ENCODE measurements around the gene COL1A1.

Gene COL1A1

DNA sequence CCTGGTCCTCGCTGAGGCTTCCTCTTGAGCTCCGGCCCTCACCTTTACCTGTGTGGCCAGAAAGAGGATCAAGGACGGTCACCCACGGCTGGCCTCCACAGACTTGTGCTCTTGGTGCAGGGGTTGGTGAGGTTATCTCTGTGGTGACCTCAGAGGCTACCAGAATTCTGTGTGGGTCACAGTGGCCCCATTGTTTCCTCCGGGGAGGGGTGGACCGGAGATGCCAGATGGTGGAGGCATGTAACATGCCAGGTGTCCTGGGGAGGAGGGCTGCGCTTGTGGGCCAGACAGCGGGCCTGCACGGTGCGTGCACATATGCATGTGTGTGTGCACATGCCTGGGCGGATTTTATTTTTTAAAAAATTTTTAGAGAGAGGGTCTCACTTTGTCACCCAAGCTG is 29.3 kb downstream of the COL1A1 start:
- DNase-seq (ENCODE audit: low read depth) = no peak

DNA sequence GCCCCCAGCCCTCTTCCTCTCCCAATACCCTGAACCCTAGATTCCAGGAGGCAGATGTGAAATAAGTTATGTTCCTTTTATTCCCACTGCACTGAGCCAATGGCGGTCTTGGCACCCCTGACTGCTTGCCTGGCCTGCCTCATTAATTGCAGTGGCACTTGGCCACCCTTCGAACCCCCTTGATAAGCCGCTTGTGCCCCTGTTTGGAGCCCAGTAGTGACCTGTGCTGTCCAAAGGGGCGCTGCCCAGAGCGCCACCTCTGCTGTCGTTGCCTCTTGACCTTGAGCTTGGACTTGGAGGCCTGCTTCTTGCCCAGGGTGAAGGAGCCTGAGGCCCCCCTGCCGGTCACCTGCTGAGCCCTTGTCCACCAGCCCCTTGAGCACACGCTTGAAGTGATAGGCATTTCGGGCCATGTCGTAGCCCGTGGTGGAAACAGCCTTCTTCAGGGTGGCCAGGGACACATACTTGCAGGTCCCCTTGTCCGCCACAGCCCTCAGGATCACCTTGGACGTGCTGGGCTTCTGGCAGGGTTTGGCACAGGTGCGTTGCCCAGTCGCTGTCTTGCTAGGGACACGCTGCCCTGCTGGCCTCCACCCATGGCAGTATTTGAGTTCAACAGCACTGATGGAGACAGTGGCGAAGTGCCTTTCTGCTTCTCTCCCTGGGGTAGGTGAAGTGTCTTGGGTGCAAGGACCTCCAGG is 29.9 kb downstream of the COL1A1 start:
- DNase-seq (ENCODE audit: low read depth) = no peak

GRCh38 chr17:50170662-50171370 is 30.6 kb downstream of the COL1A1 start:
- DNase-seq (ENCODE audit: low read depth) = peak; percentile 42

DNA sequence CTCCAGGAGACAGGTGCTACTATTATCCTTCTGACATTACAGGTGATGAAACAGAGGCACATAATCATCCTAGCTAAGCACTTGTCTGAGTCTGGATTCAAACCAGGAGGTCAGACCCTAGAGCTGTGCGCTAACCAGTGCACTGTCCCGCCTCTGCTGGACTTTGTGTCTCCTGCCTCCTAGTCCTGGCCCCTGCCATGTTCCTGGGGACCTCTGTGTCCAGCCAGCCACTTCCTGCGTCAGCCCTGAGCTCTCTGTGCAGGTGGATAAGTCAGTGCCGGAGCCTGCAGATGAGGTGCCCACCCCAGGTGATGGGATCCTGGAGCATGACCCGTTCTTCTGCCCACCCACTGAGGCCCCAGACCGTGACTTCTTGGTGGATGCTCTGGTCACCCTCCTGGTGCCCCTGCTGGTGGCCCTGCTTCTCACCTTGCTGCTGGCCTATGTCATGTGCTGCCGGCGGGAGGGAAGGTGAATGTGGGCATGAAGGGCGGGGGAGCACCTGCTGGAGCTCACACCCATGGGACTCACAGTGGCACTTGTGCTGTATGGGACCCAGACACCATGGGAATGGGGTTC is 31.5 kb downstream of the COL1A1 start:
- no peak for DNase-seq (ENCODE audit: low read depth)

GRCh38 chr17:50169121-50169764 is 32.2 kb downstream of the COL1A1 start:
- DNase-seq (ENCODE audit: low read depth) = peak; percentile 87

DNA sequence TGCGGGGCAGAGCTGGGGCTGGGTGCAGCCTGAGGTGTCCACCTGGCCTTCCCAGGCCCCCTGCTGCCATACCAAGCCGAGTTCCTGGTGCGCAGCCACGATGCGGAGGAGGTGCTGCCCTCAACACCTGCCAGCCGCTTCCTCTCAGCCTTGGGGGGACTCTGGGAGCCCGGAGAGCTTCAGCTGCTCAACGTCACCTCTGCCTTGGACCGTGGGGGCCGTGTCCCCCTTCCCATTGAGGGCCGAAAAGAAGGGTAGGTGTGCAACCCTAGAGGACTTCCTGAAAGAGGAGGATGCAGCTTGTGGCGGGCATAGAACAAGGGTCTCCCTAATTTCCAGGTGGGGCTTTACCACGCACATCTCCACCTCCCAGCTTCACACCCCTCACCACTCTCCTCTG is 33.1 kb downstream of the COL1A1 start:
- DNase-seq (ENCODE audit: low read depth) = no peak

DNA sequence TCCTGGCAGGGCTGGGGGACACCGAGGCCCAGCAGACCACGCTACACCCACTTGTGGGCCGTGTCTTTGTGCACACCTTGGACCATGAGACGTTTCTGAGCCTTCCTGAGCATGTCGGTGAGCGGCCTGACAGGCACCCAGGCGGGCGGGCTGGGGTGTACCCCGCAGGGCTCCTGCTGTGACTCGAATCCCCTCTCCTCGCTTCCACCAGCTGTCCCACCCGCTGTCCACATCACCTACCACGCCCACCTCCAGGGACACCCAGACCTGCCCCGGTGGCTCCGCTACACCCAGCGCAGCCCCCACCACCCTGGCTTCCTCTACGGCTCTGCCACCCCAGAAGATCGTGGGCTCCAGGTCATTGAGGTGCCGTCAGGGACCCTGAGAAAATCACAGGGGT is 34.1 kb downstream of the COL1A1 start:
- DNase-seq (ENCODE audit: low read depth) = no peak

- DNase-seq (ENCODE audit: low read depth) = no peak
These were observed 34.8 kb downstream of the COL1A1 start for GRCh38 chr17:50166518-50167181.

DNA sequence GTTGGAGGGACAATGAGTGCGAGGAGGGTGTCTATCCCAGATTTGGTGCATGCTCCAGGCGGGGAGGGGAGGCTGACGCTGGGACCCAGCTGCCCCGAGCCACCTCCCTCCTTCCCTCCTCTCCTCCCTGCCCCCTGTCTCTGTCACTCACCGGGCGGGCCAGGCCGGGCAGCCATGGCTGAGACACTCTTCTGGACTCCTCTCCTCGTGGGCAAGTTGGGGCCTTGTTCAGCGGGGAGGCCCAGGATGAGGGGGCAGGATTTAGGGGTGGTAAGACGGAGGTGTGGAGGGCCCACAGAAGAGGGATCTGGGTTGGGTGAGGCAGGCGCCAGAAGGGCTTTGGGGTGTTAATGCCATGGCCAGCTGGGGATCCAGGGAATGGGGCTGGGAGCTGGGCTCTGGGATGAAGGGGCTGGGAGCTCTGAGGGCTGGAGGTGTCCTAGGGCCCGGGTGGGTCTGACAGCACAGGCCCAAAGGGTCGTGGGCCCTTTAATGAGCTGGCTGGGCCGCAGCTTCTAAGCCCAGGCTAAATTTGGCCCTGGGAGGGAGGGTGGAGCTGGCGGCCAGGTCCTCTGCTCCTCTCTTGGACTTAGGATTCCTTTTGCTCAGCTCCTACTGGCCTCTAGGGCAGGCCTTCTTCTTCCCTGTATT is 35.4 kb downstream of the COL1A1 start, which contains the start of gene SGCA:
Gene SGCA, plus strand, starts transcription at position 139 of the 651 bp plus-strand sequence. Its CDS starts 36 bp downstream, at position 175.
- no peak for DNase-seq (ENCODE audit: low read depth)

DNA sequence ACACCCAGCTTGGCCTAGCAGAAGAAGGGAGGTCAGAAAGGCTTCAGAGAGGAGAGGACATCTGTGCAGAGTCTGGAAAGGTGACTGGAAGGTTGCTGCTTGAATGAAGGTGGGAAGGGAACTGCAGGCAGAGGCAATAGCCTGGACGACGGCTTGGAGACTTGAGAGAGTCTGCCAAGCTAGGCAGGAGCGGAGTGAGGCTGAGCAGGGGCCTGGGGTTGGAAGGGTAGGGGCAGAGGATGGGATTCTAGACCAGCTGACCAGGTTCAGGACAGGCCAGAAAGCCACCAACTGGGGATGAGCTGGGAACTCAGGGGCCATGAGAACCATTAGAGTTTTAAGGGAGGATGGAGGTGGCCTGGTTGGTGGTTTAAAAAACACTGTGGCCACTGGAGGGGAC is 36.0 kb downstream of the COL1A1 start:
- DNase-seq (ENCODE audit: low read depth) = no peak

DNA sequence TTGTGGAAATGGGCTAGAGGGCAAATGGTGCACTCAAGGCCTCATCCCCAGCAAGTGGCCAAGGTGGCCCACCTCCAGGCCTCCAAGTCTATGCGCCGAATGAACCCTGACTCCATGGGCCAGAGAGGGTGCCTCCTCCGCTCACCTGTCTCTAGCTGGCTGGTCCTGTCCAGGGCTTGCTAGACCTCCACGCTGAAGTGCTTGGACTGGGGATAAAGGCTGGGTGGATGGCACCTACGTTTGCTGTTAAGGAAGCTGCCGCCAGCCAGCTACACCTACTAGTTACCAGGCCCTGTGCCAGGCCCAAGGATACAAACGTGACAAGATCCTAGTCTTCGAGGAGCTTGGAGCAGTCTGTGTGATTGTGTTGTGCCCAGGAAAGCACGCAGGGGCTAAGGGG is 36.4 kb downstream of the COL1A1 start:
- DNase-seq (ENCODE audit: low read depth) = no peak

DNA sequence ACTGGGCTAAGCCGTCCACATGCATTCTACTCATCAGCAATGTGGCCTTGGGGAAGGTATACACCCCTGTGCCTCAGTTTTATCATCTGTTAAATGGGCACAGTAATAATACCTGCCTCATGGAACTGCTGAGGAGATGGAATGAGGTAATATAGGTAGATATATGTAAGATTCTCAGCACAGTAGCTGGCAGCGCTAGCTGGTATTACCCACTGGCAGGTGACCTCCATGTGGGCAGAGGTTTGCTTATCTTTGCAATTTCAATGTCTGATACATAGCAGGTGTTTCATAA is 36.8 kb downstream of the COL1A1 start:
- no peak for DNase-seq (ENCODE audit: low read depth)

GRCh38 chr17:50163843-50164696 is 37.4 kb downstream of the COL1A1 start:
- no peak for DNase-seq (ENCODE audit: low read depth)

- DNase-seq (ENCODE audit: low read depth) = no peak
These were observed 38.8 kb downstream of the COL1A1 start for GRCh38 chr17:50162466-50163254.

DNA sequence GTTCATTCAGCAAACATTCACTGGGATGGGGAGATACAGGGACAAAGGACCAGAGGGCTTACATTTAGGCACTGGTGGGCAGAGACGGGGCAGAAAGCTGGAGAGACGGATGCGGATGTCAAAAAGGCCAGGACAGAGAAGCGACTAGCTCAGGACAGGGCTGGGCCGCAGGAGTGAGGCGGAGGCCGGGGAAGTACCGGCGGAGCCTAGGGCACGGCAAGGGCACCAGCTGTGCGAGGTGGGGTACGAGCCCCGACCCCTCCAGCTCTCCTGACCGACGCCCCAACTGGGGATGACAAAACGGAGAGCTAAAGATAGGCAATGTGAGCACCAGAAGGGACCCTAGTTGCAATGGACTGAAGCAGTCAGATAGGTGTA is 39.5 kb downstream of the COL1A1 start:
- no peak for DNase-seq (ENCODE audit: low read depth)

GRCh38 chr17:50161023-50161910 is 40.2 kb downstream of the COL1A1 start:
- DNase-seq (ENCODE audit: low read depth) = peak; percentile 95

GRCh38 chr17:50157891-50158290 is 43.5 kb downstream of the COL1A1 start:
- DNase-seq (ENCODE audit: low read depth) = no peak

DNA sequence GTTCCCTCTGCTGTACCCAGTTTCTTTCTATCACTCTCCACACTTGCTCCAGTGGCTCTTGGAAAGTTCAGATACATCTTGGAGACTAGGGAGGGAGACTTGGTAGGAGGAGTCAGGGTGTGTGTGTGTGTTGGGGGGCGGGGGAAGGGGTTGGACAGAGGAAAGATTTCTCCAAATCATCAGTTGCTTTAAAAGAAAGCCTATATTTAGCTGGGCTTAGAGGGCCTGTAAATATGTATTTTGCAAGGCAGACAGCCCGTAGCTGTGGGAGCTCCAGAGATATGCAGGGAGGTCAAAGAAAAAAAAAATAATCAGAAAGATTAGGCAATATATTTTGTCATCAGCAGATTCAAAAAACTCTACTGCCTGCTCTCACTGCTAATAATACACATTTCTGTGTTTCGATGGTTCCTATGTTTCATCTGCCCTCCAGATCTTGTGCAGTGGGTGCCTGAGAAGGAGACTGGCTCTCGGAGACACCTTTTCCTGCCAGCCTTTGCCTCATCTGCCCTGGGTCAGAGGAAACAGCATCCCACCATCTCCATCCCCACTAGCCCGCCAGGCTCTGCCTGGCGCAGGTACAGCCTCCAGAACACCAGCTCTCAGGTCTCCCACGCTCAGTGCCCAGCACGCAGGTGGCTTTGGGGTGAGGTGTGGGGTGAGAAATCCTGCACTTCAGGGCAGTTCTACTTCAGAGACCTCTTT is 46.2 kb downstream of the COL1A1 start:
- DNase-seq (ENCODE audit: low read depth) = no peak

- DNase-seq (ENCODE audit: low read depth) = no peak
These were observed 46.8 kb downstream of the COL1A1 start for GRCh38 chr17:50154604-50155003.

All from ELR (cell line).